MM.1S (cell line): ENCODE results near the gene CAPN8.

ENCODE experiments used
- CTCF ChIP-seq: fragments of 300-600 bp; sonication (generic); IDR thresholded peaks from 2 replicates; pipeline ENCODE4 v1.5.1; 2016; ENCODE audit warnings: antibody characterized with exemption, low read length, mixed read lengths
- EZH2 ChIP-seq: fragments of 300-600 bp; sonication (generic); optimal IDR thresholded peaks from 2 replicates; pipeline ENCODE3; 2017; ENCODE audit warnings: low read depth, mild to moderate bottlenecking, antibody characterized with exemption, low read length, mixed read lengths

- TF ChIP-seq CTCF = no peak
- TF ChIP-seq EZH2 = no peak
Measured at GRCh38 chr1:223712850-223713474, 47.5 kb upstream of the CAPN8 start.
